ENCODE measurements around the gene ABCF2.

The ABCF2 gene

GRCh38 chr7:151187409-151188251 is 39.4 kb downstream of the ABCF2 start:
- no peak for DNase-seq
- H2BK15ac ChIP-seq (ENCODE audit: low read depth, poor library complexity, severe bottlenecking) = no peak overlapping the region
- WGBS = 84% methylated on average over 22 of the region's 22 CpGs

GRCh38 chr7:151186640-151187408 is 40.2 kb downstream of the ABCF2 start, which contains the start of gene ASB10:
TSS of gene ASB10 (minus strand) at chr7:151187250. CDS start at chr7:151187130, 120 bp downstream.
- Histone ChIP-seq H3K14ac (ENCODE audit: low read length in 2 of 2) (no peak within 1 kb of the TSS), H3K36me3 (ENCODE audit: control insufficient read depth in 1 of 2, insufficient read depth in 2 of 2, low read depth in 1 of 2, low read length in 2 of 2) (no peaks in the 10 kb centered on the region), H3K27ac (ENCODE audit: low read length, poor library complexity, severe bottlenecking) (no peak within 1 kb of the TSS), H3K4me1 (ENCODE audit: control insufficient read depth, insufficient read depth, low read depth, low read length) (no peaks in the 10 kb centered on the region), H2BK5ac (ENCODE audit: low read depth, low read length, poor library complexity, severe bottlenecking) (no peak within 1 kb of the TSS), H4K8ac (ENCODE audit: low read length) (no peak within 1 kb of the TSS), H3K27me3 (ENCODE audit: control insufficient read depth in 1 of 2, insufficient read depth in 1 of 2, low read length in 2 of 2) (peaks cover 42 to 80% of the 10 kb centered on the region in 2 experiments), H3K9me3 (ENCODE audit: control insufficient read depth, low read length) (peaks cover 6% of the 10 kb centered on the region), H2BK12ac (ENCODE audit: low read length in 2 of 2) (no peak within 1 kb of the TSS), H3K4ac (ENCODE audit: low read depth in 1 of 2, low read length in 2 of 2) (no peak within 1 kb of the TSS), H2AFZ (ENCODE audit: low read depth, low read length) (no peak within 1 kb of the TSS), H2AK5ac (ENCODE audit: low read length, severe bottlenecking) (no peak within 1 kb of the TSS), H2BK15ac (ENCODE audit: low read depth, poor library complexity, severe bottlenecking) (no peak within 1 kb of the TSS), H3K4me2 (ENCODE audit: low read length, poor library complexity, severe bottlenecking) (no peak within 1 kb of the TSS), H4K91ac (ENCODE audit: low read length) (no peak within 1 kb of the TSS), H3K4me3 (ENCODE audit: insufficient read depth in 1 of 2, low read depth in 1 of 2, low read length in 2 of 2) (no peak within 1 kb of the TSS), H3K9ac (ENCODE audit: low read length) (no peak within 1 kb of the TSS), H2BK120ac (ENCODE audit: low read depth, low read length) (no peak within 1 kb of the TSS), H3K79me1 (replicated peaks; ENCODE audit: low read length, poor library complexity, severe bottlenecking) (no peaks in the 10 kb centered on the region), H3K18ac (ENCODE audit: low read depth in 1 of 2, low read length in 2 of 2) (no peak within 1 kb of the TSS), H3K23ac (ENCODE audit: low read length in 2 of 2) (no peak within 1 kb of the TSS)
- WGBS = 86% methylated on average over 22 of the region's 22 CpGs
- DNase-seq = no peak

More at GRCh38 chr7:151187409-151188251, 39.4 kb downstream of the ABCF2 start:
- H3K18ac ChIP-seq (ENCODE audit: low read depth in 1 of 2, low read length in 2 of 2) = no peak overlapping the region
- no peak overlapping the region for H3K14ac ChIP-seq (ENCODE audit: low read length in 2 of 2)
- H3K4me1 ChIP-seq (ENCODE audit: control insufficient read depth, insufficient read depth, low read depth, low read length) = no peaks in the 10 kb centered on the region
- no peaks in the 10 kb centered on the region for H3K79me1 ChIP-seq (replicated peaks; ENCODE audit: low read length, poor library complexity, severe bottlenecking)
- H4K91ac ChIP-seq (ENCODE audit: low read length) = no peak overlapping the region
- no peak overlapping the region for H3K9ac ChIP-seq (ENCODE audit: low read length)
- H2BK12ac ChIP-seq (ENCODE audit: low read length in 2 of 2) = no peak overlapping the region
- H2BK120ac ChIP-seq (ENCODE audit: low read depth, low read length) = no peak overlapping the region
- H4K8ac ChIP-seq (ENCODE audit: low read length) = no peak overlapping the region
- no peak overlapping the region for H3K4ac ChIP-seq (ENCODE audit: low read depth in 1 of 2, low read length in 2 of 2)
- peaks cover 6% of the 10 kb centered on the region for H3K9me3 ChIP-seq (ENCODE audit: control insufficient read depth, low read length)
- no peak overlapping the region for H3K27ac ChIP-seq (ENCODE audit: low read length, poor library complexity, severe bottlenecking)
- no peak overlapping the region for H3K4me2 ChIP-seq (ENCODE audit: low read length, poor library complexity, severe bottlenecking)
- H3K36me3 ChIP-seq (ENCODE audit: control insufficient read depth in 1 of 2, insufficient read depth in 2 of 2, low read depth in 1 of 2, low read length in 2 of 2) = no peaks in the 10 kb centered on the region
- no peak overlapping the region for H2BK5ac ChIP-seq (ENCODE audit: low read depth, low read length, poor library complexity, severe bottlenecking)
- no peak overlapping the region for H3K4me3 ChIP-seq (ENCODE audit: insufficient read depth in 1 of 2, low read depth in 1 of 2, low read length in 2 of 2)
- H2AFZ ChIP-seq (ENCODE audit: low read depth, low read length) = no peak overlapping the region
- no peak overlapping the region for H3K23ac ChIP-seq (ENCODE audit: low read length in 2 of 2)
- no peak overlapping the region for H2AK5ac ChIP-seq (ENCODE audit: low read length, severe bottlenecking)
- peaks cover 42 to 77% of the 10 kb centered on the region in 2 experiments for H3K27me3 ChIP-seq (ENCODE audit: control insufficient read depth in 1 of 2, insufficient read depth in 1 of 2, low read length in 2 of 2)

- H3K4me3 ChIP-seq (ENCODE audit: insufficient read depth in 1 of 2, low read depth in 1 of 2, low read length in 2 of 2) = no peak overlapping the region
- no peak overlapping the region for H2AK5ac ChIP-seq (ENCODE audit: low read length, severe bottlenecking)
- H3K27ac ChIP-seq (ENCODE audit: low read length, poor library complexity, severe bottlenecking) = no peak overlapping the region
- H3K27me3 ChIP-seq (ENCODE audit: control insufficient read depth in 1 of 2, insufficient read depth in 1 of 2, low read length in 2 of 2) = peaks cover 39 to 77% of the 10 kb centered on the region in 2 experiments
- no peak overlapping the region for H3K4me2 ChIP-seq (ENCODE audit: low read length, poor library complexity, severe bottlenecking)
- H3K23ac ChIP-seq (ENCODE audit: low read length in 2 of 2) = no peak overlapping the region
- H3K79me1 ChIP-seq (replicated peaks; ENCODE audit: low read length, poor library complexity, severe bottlenecking) = no peaks in the 10 kb centered on the region
- no peak overlapping the region for H3K9ac ChIP-seq (ENCODE audit: low read length)
- H2BK120ac ChIP-seq (ENCODE audit: low read depth, low read length) = no peak overlapping the region
- H2BK15ac ChIP-seq (ENCODE audit: low read depth, poor library complexity, severe bottlenecking) = no peak overlapping the region
- no peak overlapping the region for H4K8ac ChIP-seq (ENCODE audit: low read length)
- H2AFZ ChIP-seq (ENCODE audit: low read depth, low read length) = no peak overlapping the region
- H3K18ac ChIP-seq (ENCODE audit: low read depth in 1 of 2, low read length in 2 of 2) = no peak overlapping the region
- peaks cover 6% of the 10 kb centered on the region for H3K9me3 ChIP-seq (ENCODE audit: control insufficient read depth, low read length)
- no peak overlapping the region for H3K14ac ChIP-seq (ENCODE audit: low read length in 2 of 2)
- no peaks in the 10 kb centered on the region for H3K36me3 ChIP-seq (ENCODE audit: control insufficient read depth in 1 of 2, insufficient read depth in 2 of 2, low read depth in 1 of 2, low read length in 2 of 2)
- no peak overlapping the region for H2BK12ac ChIP-seq (ENCODE audit: low read length in 2 of 2)
- 86% methylated on average over 15 of the region's 16 CpGs for WGBS
- no peak for DNase-seq
- no peaks in the 10 kb centered on the region for H3K4me1 ChIP-seq (ENCODE audit: control insufficient read depth, insufficient read depth, low read depth, low read length)
- H4K91ac ChIP-seq (ENCODE audit: low read length) = no peak overlapping the region
- no peak overlapping the region for H3K4ac ChIP-seq (ENCODE audit: low read depth in 1 of 2, low read length in 2 of 2)
- no peak overlapping the region for H2BK5ac ChIP-seq (ENCODE audit: low read depth, low read length, poor library complexity, severe bottlenecking)
These were observed 41.0 kb downstream of the ABCF2 start for GRCh38 chr7:151185762-151186639.
